Measurements from ENCODE around the gene LIN54.

The LIN54 gene

GRCh38 chr4:82899374-82900065 is 111.1 kb downstream of the LIN54 start:
- no peak for TF ChIP-seq ZNF274 (IDR thresholded peaks at IDR 0.05; ENCODE audit: low read depth, low read length)
- H3K4me3 ChIP-seq (ENCODE audit: low read length): peak overlapping the region; percentile 95

- H3K4me3 ChIP-seq (ENCODE audit: low read length): peak overlapping the region; percentile 95
- no peak for TF ChIP-seq ZNF274 (IDR thresholded peaks at IDR 0.05; ENCODE audit: low read depth, low read length)
Measured at GRCh38 chr4:82898322-82899243, 112.0 kb downstream of the LIN54 start.

- TF ChIP-seq ZNF274 (IDR thresholded peaks at IDR 0.05; ENCODE audit: low read depth, low read length): no peak
- H3K4me3 ChIP-seq (ENCODE audit: low read length): no peak overlapping the region
Measured at GRCh38 chr4:82896755-82897154, 113.9 kb downstream of the LIN54 start.

- no peak for TF ChIP-seq ZNF274 (IDR thresholded peaks at IDR 0.05; ENCODE audit: low read depth, low read length)
- no peak overlapping the region for H3K4me3 ChIP-seq (ENCODE audit: low read length)
Measured at GRCh38 chr4:82893942-82894341, 116.7 kb downstream of the LIN54 start.

- H3K4me3 ChIP-seq (ENCODE audit: low read length): no peak overlapping the region
- TF ChIP-seq ZNF274 (IDR thresholded peaks at IDR 0.05; ENCODE audit: low read depth, low read length): no peak
Measured at GRCh38 chr4:82892467-82892802, 118.2 kb downstream of the LIN54 start.

GRCh38 chr4:82891707-82892466 is 118.7 kb downstream of the LIN54 start:
- no peak for TF ChIP-seq ZNF274 (IDR thresholded peaks at IDR 0.05; ENCODE audit: low read depth, low read length)
- peak overlapping the region; percentile 87 for H3K4me3 ChIP-seq (ENCODE audit: low read length)

GRCh38 chr4:82890901-82891706 is 119.5 kb downstream of the LIN54 start, which contains the start of gene SEC31A:
SEC31A (minus strand) TSS chr4:82891153; CDS start chr4:82881936, 9,217 bp downstream.
- peak within 1 kb of the TSS; percentile 93 for H3K4me3 ChIP-seq (ENCODE audit: low read length)
- TF ChIP-seq ZNF274 (IDR thresholded peaks at IDR 0.05; ENCODE audit: low read depth, low read length): no peak

- TF ChIP-seq ZNF274 (IDR thresholded peaks at IDR 0.05; ENCODE audit: low read depth, low read length): no peak
- H3K4me3 ChIP-seq (ENCODE audit: low read length): peak overlapping the region; percentile 93
Measured at GRCh38 chr4:82890528-82890900, 120.1 kb downstream of the LIN54 start.

GRCh38 chr4:82889287-82889686 is 121.3 kb downstream of the LIN54 start:
- peak overlapping the region; percentile 93 for H3K4me3 ChIP-seq (ENCODE audit: low read length)
- no peak for TF ChIP-seq ZNF274 (IDR thresholded peaks at IDR 0.05; ENCODE audit: low read depth, low read length)

GRCh38 chr4:82886147-82886942 is 124.3 kb downstream of the LIN54 start:
- H3K4me3 ChIP-seq (ENCODE audit: low read length): no peak overlapping the region
- no peak for TF ChIP-seq ZNF274 (IDR thresholded peaks at IDR 0.05; ENCODE audit: low read depth, low read length)

- no peak for TF ChIP-seq ZNF274 (IDR thresholded peaks at IDR 0.05; ENCODE audit: low read depth, low read length)
- no peak overlapping the region for H3K4me3 ChIP-seq (ENCODE audit: low read length)
Measured at GRCh38 chr4:82885410-82885809, 125.2 kb downstream of the LIN54 start.

Measured in GM08714 (cell line).